HepG2 (cell line): ENCODE results near the gene ANKDD1A. TPM values are rescaled to one million over a fixed set of nuclear protein-coding genes. Genes with fewer than 3 reads are reported as not detected.

Experiments
- FOXA3 ChIP-seq: IDR thresholded peaks from 2 replicates; pipeline ENCODE4 v1.6.1; 2016; ENCODE audit warnings: missing genetic modification reagents, missing compliant biosample characterization
- FOXO1 ChIP-seq: sonication (generic); formaldehyde crosslinking; IDR thresholded peaks from 2 replicates; pipeline ENCODE4 v1.4.0; 2020; ENCODE audit warnings: missing genetic modification reagents
- HOXA9 ChIP-seq: sonication (generic); formaldehyde crosslinking; IDR thresholded peaks from 2 replicates; pipeline ENCODE4 v1.8.1; 2022; ENCODE audit warnings: missing genetic modification reagents, mild to moderate bottlenecking, moderate library complexity, borderline replicate concordance
- KAT2B ChIP-seq: fragments of 150-350 bp; IDR thresholded peaks from 2 replicates; pipeline ENCODE4 v1.6.1; 2014; ENCODE audit warnings: low read depth, low read length, borderline replicate concordance
- KDM4B ChIP-seq: sonication (generic); formaldehyde crosslinking; IDR thresholded peaks from 2 replicates; pipeline ENCODE4 v1.4.0; 2020; ENCODE audit warnings: missing genetic modification reagents
- MBNL3 ChIP-seq: fragments of 250-450 bp; sonication (Bioruptor Pico); conservative IDR thresholded peaks from 2 replicates; pipeline ENCODE4 v1.8.0; 2022; ENCODE audit warnings: mild to moderate bottlenecking, inconsistent platforms
- MED1 ChIP-seq: sonication (generic); formaldehyde crosslinking; IDR thresholded peaks from 2 replicates; pipeline ENCODE4 v1.4.0; 2020; ENCODE audit warnings: missing genetic modification reagents
- MLLT10 ChIP-seq: sonication (generic); formaldehyde crosslinking; IDR thresholded peaks from 2 replicates; pipeline ENCODE4 v1.4.0; 2020; ENCODE audit warnings: missing genetic modification reagents
- RERE ChIP-seq: IDR thresholded peaks from 2 replicates; pipeline ENCODE4 v1.6.1; 2016; ENCODE audit warnings: low read depth, missing genetic modification reagents, missing compliant biosample characterization
- SAP130 ChIP-seq: IDR thresholded peaks from 2 replicates; pipeline ENCODE4 v1.6.1; 2016; ENCODE audit warnings: low read depth
- SETDB1 ChIP-seq: sonication (generic); formaldehyde crosslinking; IDR thresholded peaks from 2 replicates; pipeline ENCODE4 v1.5.1; 2020; ENCODE audit warnings: missing genetic modification reagents, mild to moderate bottlenecking, borderline replicate concordance
- SYNCRIP ChIP-seq: fragments of 200-400 bp; formaldehyde crosslinking; IDR thresholded peaks from 2 replicates; pipeline ENCODE4 v1.6.1; 2018; ENCODE audit warnings: mild to moderate bottlenecking, low read depth, low read length; ENCODE audit not compliant: insufficient read depth
- TBX2 ChIP-seq: sonication (generic); formaldehyde crosslinking; IDR thresholded peaks from 2 replicates; pipeline ENCODE4 v1.5.0; 2020; ENCODE audit warnings: missing genetic modification reagents, mild to moderate bottlenecking, borderline replicate concordance
- ZNF20 ChIP-seq: sonication (generic); formaldehyde crosslinking; IDR thresholded peaks from 2 replicates; pipeline ENCODE4 v1.4.0; 2020; ENCODE audit warnings: mild to moderate bottlenecking, moderate library complexity, missing genetic modification reagents
- ZNF503 ChIP-seq: sonication (generic); formaldehyde crosslinking; IDR thresholded peaks from 2 replicates; pipeline ENCODE4 v1.4.0; 2020; ENCODE audit warnings: missing genetic modification reagents
- ZNF616 ChIP-seq: sonication (generic); formaldehyde crosslinking; IDR thresholded peaks from 2 replicates; pipeline ENCODE4 v1.5.0; 2020; ENCODE audit warnings: low read depth, mild to moderate bottlenecking, missing genetic modification reagents
- ZNF687 ChIP-seq: sonication (generic); formaldehyde crosslinking; IDR thresholded peaks from 2 replicates; pipeline ENCODE4 v1.5.1; 2020; ENCODE audit warnings: mild to moderate bottlenecking, missing genetic modification reagents, moderate library complexity
- ZSCAN31 ChIP-seq: sonication (generic); formaldehyde crosslinking; IDR thresholded peaks from 2 replicates; pipeline ENCODE4 v1.5.0; 2020; ENCODE audit warnings: low read depth, mild to moderate bottlenecking, missing genetic modification reagents
- polyA plus RNA-seq, 8 experiments: library from polyadenylated mRNA; depleted of rRNA in 3 of 8; stranded (reverse) in 7 of 8; unstranded in 1 of 8; fragments of >200 nt; fragmentation: Illumina TruSeq in 4 of 8; extraction: Trizol in 4 of 8; gene quantifications; 2 replicates each; pipeline versions ENCODE4 v1.2.1 to v1.2.3, GENCODE V29; 2011 to 2016; ENCODE audit warnings: low read depth in 4 of 8, missing spikeins in 1 of 8, mixed read lengths in 1 of 8; ENCODE audit not compliant: insufficient read depth in 1 of 8
- total RNA-seq, 5 experiments: library from RNA; depleted of rRNA; stranded (reverse); fragments of >200 nt; fragmentation: Illumina TruSeq; extraction: Trizol; gene quantifications; 2 replicates each; pipeline ENCODE4 v1.2.3, GENCODE V29; 2016; ENCODE audit warnings: low read depth in 1 of 5

Gene ANKDD1A
- total and polyA plus RNA-seq, 2 of the 13 experiments (the other 11 are each of a cell fraction or from before 2014, with no cell fraction given), result 0.11 to 0.48 TPM

GRCh38 chr15:64938192-64938591, 26.5 kb downstream of the ANKDD1A start (continued):
- TF ChIP-seq KDM4B, result no peak
- no peak for TF ChIP-seq ZSCAN31 (CRISPR knock-in tag)
- no peak for TF ChIP-seq ZNF616 (CRISPR knock-in tag)
- TF ChIP-seq SYNCRIP, result no peak
- TF ChIP-seq SETDB1 (CRISPR knock-in tag), result no peak
- no peak for TF ChIP-seq FOXO1 (CRISPR knock-in tag)
- 0 out of 2 replicates have a peak, but pooled peaks have one; percentile 23 for TF ChIP-seq RERE (CRISPR knock-in tag)
- peak; percentile 50; the same call in 1 of the 2 replicates for TF ChIP-seq TBX2 (CRISPR knock-in tag)
- 0 out of 2 replicates have a peak, but pooled peaks have one; percentile 24 for TF ChIP-seq SAP130 (CRISPR knock-in tag)
- no peak for TF ChIP-seq ZNF503 (CRISPR knock-in tag)
- TF ChIP-seq MLLT10, result no peak
- no peak for TF ChIP-seq HOXA9 (CRISPR knock-in tag)
- peak; percentile 58 for TF ChIP-seq FOXA3
- TF ChIP-seq ZNF20 (CRISPR knock-in tag), result no peak
- TF ChIP-seq MED1 (CRISPR knock-in tag), result peak; percentile 27; the same call in 1 of the 2 replicates
- no peak for TF ChIP-seq ZNF687
- no peak for TF ChIP-seq KAT2B
- TF ChIP-seq MBNL3 (CRISPR knock-in tag), result no peak
